SK-N-SH (cell line): Measurements from ENCODE around the gene CCNY. TPM values are rescaled to one million over a fixed set of nuclear protein-coding genes. Genes with fewer than 3 reads are reported as not detected.

Experiments used
- CTCF ChIA-PET: fragments of 300-600, 350-600 bp; formaldehyde crosslinking; extraction: SDS; loops from one replicate; lab custom pipeline; 2021; lab: Yijun Ruan, JAX
- POLR2A ChIA-PET: fragments of 350-600 bp; sonication (Branson Sonifier 250); formaldehyde crosslinking; extraction: SDS; loops from one replicate; lab custom pipeline; 2020; ENCODE audit warnings: antibody characterized with exemption, inconsistent platforms; lab: Yijun Ruan, JAX
- DNase-seq: peaks from one replicate; pipeline ENCODE4 v3.0.0; 2012
- H2AFZ ChIP-seq: fragments of 200-600 bp; sonication (generic); 2 replicates; pipeline ENCODE4 v1.8.1; 2016; ENCODE audit warnings: antibody characterized with exemption, mild to moderate bottlenecking, low read depth
- H3F3A ChIP-seq: fragments of 200-600 bp; sonication (generic); replicated peaks from 2 replicates; pipeline ENCODE3; 2016; ENCODE audit warnings: antibody characterized with exemption, mild to moderate bottlenecking; ENCODE audit not compliant: insufficient read depth
- H3K27ac ChIP-seq, 2 experiments: fragments of 200-500 bp in 1 of 2; fragments of 200-600 bp in 1 of 2; sonication (Bioruptor generic) in 1 of 2; sonication (generic), shearing (Covaris generic) in 1 of 2; 2 replicates each; pipeline versions ENCODE4 v1.5.1 to v1.6.1; 2014 to 2016; ENCODE audit warnings: low read depth in 2 of 2, inconsistent platforms in 1 of 2, low read length in 1 of 2, mild to moderate bottlenecking in 1 of 2, mixed read lengths in 1 of 2
- H3K27me3 ChIP-seq: fragments of 200-600 bp; sonication (generic), shearing (Covaris generic); 2 replicates; pipeline ENCODE4 v1.6.1; 2016; ENCODE audit warnings: mixed run types; ENCODE audit not compliant: insufficient read depth
- H3K36me3 ChIP-seq, 2 experiments: fragments of 200-500 bp in 1 of 2; fragments of 200-600 bp in 1 of 2; sonication (Bioruptor generic) in 1 of 2; sonication (generic) in 1 of 2; replicated peaks in 1 of 2; 2 replicates each; pipeline versions ENCODE3 to v1.5.1; 2014 to 2016; ENCODE audit warnings: low read length in 1 of 2, mild to moderate bottlenecking in 1 of 2; ENCODE audit not compliant: insufficient read depth in 2 of 2, control insufficient read depth in 1 of 2
- H3K4me1 ChIP-seq, 2 experiments: fragments of 200-500 bp in 1 of 2; fragments of 200-600 bp in 1 of 2; sonication (Bioruptor generic) in 1 of 2; sonication (generic), shearing (Covaris generic) in 1 of 2; 2 replicates each; pipeline versions ENCODE4 v1.5.1 to v1.6.1; 2014 to 2016; ENCODE audit warnings: low read depth in 1 of 2, low read length in 1 of 2, mixed run types in 1 of 2; ENCODE audit not compliant: insufficient read depth in 2 of 2, control insufficient read depth in 1 of 2
- H3K4me2 ChIP-seq: fragments of 200-600 bp; sonication (generic), shearing (Covaris generic); 2 replicates; pipeline ENCODE4 v1.6.1; 2017; ENCODE audit warnings: mixed run types
- H3K4me3 ChIP-seq, 2 experiments: fragments of 200-500 bp in 1 of 2; fragments of 200-600 bp in 1 of 2; sonication (Bioruptor generic) in 1 of 2; sonication (generic), shearing (Covaris generic) in 1 of 2; 2 replicates each; pipeline versions ENCODE4 v1.5.1 to v1.8.1; 2014 to 2016; ENCODE audit warnings: low read depth in 2 of 2, inconsistent platforms in 1 of 2, low read length in 1 of 2, mild to moderate bottlenecking in 1 of 2, mixed read lengths in 1 of 2, moderate library complexity in 1 of 2
- H3K79me2 ChIP-seq: fragments of 200-600 bp; sonication (generic); 2 replicates; pipeline ENCODE4 v1.8.1; 2017; ENCODE audit warnings: mild to moderate bottlenecking; ENCODE audit not compliant: insufficient read depth
- H3K9ac ChIP-seq: fragments of 200-600 bp; sonication (generic); 2 replicates; pipeline ENCODE4 v1.6.1; 2017; ENCODE audit warnings: mixed run types
- H3K9me2 ChIP-seq: fragments of 200-600 bp; sonication (generic); 2 replicates; pipeline ENCODE4 v1.6.1; 2017; ENCODE audit warnings: mixed run types
- H3K9me3 ChIP-seq: fragments of 200-600 bp; sonication (generic); 2 replicates; pipeline ENCODE4 v1.6.1; 2017; ENCODE audit warnings: mixed run types, mild to moderate bottlenecking, moderate library complexity
- H4K20me1 ChIP-seq: fragments of 200-600 bp; sonication (generic); 2 replicates; pipeline ENCODE4 v1.6.1; 2017; ENCODE audit warnings: mild to moderate bottlenecking, mixed run types; ENCODE audit not compliant: insufficient read depth
- CTCF ChIP-seq: fragments of 200-600 bp; sonication (generic); IDR thresholded peaks from 2 replicates; pipeline ENCODE4 v1.6.1; 2017; ENCODE audit warnings: antibody characterized with exemption, mild to moderate bottlenecking, moderate library complexity
- FOXJ3 ChIP-seq: sonication (generic); formaldehyde crosslinking; IDR thresholded peaks from 2 replicates; pipeline ENCODE4 v1.5.1; 2020; ENCODE audit warnings: mild to moderate bottlenecking, missing genetic modification reagents
- FOXM1 ChIP-seq: IDR thresholded peaks from 2 replicates; pipeline ENCODE4 v1.4.0; 2012; ENCODE audit warnings: low read depth, mild to moderate bottlenecking
- IRF3 ChIP-seq: fragments of 150-350 bp; IDR thresholded peaks from 2 replicates; pipeline ENCODE4 v1.6.1; 2016; ENCODE audit warnings: mild to moderate bottlenecking, low read depth, low read length
- POLR2AphosphoS5 ChIP-seq: IDR thresholded peaks from 2 replicates; pipeline ENCODE4 v1.6.1; 2012; ENCODE audit warnings: low read depth, low read length
- RCOR1 ChIP-seq: fragments of 150-350 bp; IDR thresholded peaks from 2 replicates; pipeline ENCODE4 v1.6.1; 2017; ENCODE audit warnings: antibody characterized with exemption, low read length
- RXRA ChIP-seq: IDR thresholded peaks from 2 replicates; pipeline ENCODE4 v1.4.0; 2012; ENCODE audit warnings: low read depth, mild to moderate bottlenecking, borderline replicate concordance
- SMC3 ChIP-seq: IDR thresholded peaks from 2 replicates; pipeline ENCODE4 v1.6.1; 2012; ENCODE audit warnings: low read depth, low read length, improper control_type of control experiment
- ZBTB33 ChIP-seq: IDR thresholded peaks from 2 replicates; pipeline ENCODE4 v1.4.0; 2012; ENCODE audit warnings: low read depth, borderline replicate concordance
- WGBS: methylation state at CpG from one replicate; pipeline ENCODE4 v1.1.6; 2017; ENCODE audit warnings: low lambda C conversion rate; 5-methylcytosine and 5-hydroxymethylcytosine counted together
- polyA plus RNA-seq, 3 experiments: library from polyadenylated mRNA; depleted of rRNA; stranded (reverse); fragments of >200 nt; gene quantifications; 2 replicates each; pipeline ENCODE4 v1.2.3, GENCODE V29; 2012
- TF ChIP-seq, protein P1 (sequence below): IDR thresholded peaks from 2 replicates; pipeline ENCODE4; 2012
- TF ChIP-seq, protein P2 (sequence below): fragments of 150-350 bp; IDR thresholded peaks from 2 replicates; pipeline ENCODE4 v1.6.1; 2017; ENCODE audit warnings: antibody characterized with exemption, low read length, low read depth, borderline replicate concordance
- TF ChIP-seq, protein P3 (sequence below): IDR thresholded peaks from 2 replicates; pipeline ENCODE4 v1.6.1; 2012; ENCODE audit warnings: mild to moderate bottlenecking, low read depth, low read length, moderate library complexity

CCNY gene
- polyA plus RNA-seq, 1 of the 3 experiments (the other 2 are of a cell fraction): 29.4 TPM

DNA sequence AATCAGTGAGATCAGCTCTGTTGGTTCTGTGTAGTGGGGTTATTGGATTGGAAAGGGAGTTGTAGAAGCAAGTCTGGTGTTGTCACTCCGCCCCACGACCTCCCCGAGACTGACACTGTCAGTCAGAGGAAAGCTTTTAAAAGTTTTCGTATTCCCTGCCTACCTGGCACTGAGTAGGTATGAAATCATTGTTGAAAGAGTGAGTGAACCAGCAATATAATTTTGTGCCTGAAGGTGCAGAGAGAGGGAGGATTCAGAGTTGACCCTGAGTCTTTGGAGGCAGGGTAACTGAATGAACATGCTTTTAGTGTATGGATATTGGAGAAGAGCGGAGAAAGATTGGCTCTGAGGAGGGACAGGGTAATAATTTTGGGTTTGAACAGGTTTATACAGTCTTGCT is 27.3 kb downstream of the CCNY start:
- H3F3A ChIP-seq: no peaks in the 10 kb centered on the region
- over 99% methylated on average over 5 of the region's 5 CpGs for WGBS
- H3K4me2 ChIP-seq: no peak overlapping the region
- TF ChIP-seq, protein P1, sequence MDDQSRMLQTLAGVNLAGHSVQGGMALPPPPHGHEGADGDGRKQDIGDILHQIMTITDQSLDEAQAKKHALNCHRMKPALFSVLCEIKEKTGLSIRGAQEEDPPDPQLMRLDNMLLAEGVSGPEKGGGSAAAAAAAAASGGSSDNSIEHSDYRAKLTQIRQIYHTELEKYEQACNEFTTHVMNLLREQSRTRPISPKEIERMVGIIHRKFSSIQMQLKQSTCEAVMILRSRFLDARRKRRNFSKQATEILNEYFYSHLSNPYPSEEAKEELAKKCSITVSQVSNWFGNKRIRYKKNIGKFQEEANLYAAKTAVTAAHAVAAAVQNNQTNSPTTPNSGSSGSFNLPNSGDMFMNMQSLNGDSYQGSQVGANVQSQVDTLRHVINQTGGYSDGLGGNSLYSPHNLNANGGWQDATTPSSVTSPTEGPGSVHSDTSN: no peak
- TF ChIP-seq RCOR1: no peak
- no peak for TF ChIP-seq RXRA
- no peak for TF ChIP-seq SMC3
- TF ChIP-seq CTCF: no peak
- TF ChIP-seq, protein P2, sequence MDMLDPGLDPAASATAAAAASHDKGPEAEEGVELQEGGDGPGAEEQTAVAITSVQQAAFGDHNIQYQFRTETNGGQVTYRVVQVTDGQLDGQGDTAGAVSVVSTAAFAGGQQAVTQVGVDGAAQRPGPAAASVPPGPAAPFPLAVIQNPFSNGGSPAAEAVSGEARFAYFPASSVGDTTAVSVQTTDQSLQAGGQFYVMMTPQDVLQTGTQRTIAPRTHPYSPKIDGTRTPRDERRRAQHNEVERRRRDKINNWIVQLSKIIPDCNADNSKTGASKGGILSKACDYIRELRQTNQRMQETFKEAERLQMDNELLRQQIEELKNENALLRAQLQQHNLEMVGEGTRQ: no peak
- TF ChIP-seq ZBTB33: no peak
- no peak for TF ChIP-seq IRF3
- TF ChIP-seq FOXM1: no peak
- no peak for TF ChIP-seq POLR2AphosphoS5
- no peak for TF ChIP-seq FOXJ3 (CRISPR knock-in tag)
- TF ChIP-seq, protein P3, sequence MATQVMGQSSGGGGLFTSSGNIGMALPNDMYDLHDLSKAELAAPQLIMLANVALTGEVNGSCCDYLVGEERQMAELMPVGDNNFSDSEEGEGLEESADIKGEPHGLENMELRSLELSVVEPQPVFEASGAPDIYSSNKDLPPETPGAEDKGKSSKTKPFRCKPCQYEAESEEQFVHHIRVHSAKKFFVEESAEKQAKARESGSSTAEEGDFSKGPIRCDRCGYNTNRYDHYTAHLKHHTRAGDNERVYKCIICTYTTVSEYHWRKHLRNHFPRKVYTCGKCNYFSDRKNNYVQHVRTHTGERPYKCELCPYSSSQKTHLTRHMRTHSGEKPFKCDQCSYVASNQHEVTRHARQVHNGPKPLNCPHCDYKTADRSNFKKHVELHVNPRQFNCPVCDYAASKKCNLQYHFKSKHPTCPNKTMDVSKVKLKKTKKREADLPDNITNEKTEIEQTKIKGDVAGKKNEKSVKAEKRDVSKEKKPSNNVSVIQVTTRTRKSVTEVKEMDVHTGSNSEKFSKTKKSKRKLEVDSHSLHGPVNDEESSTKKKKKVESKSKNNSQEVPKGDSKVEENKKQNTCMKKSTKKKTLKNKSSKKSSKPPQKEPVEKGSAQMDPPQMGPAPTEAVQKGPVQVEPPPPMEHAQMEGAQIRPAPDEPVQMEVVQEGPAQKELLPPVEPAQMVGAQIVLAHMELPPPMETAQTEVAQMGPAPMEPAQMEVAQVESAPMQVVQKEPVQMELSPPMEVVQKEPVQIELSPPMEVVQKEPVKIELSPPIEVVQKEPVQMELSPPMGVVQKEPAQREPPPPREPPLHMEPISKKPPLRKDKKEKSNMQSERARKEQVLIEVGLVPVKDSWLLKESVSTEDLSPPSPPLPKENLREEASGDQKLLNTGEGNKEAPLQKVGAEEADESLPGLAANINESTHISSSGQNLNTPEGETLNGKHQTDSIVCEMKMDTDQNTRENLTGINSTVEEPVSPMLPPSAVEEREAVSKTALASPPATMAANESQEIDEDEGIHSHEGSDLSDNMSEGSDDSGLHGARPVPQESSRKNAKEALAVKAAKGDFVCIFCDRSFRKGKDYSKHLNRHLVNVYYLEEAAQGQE: no peak
- H3K9me3 ChIP-seq: no peaks in the 10 kb centered on the region
- peaks cover 96% of the 10 kb centered on the region for H3K79me2 ChIP-seq
- POLR2A ChIA-PET: no interaction called here
- DNase-seq: no peak
- no peak overlapping the region for H3K27ac ChIP-seq
- no peaks in the 10 kb centered on the region for H3K27me3 ChIP-seq
- H3K9ac ChIP-seq: no peak overlapping the region
- no peak overlapping the region for H2AFZ ChIP-seq
- no peaks in the 10 kb centered on the region for H3K9me2 ChIP-seq
- peaks cover 0 to 4% of the 10 kb centered on the region in 2 experiments for H3K36me3 ChIP-seq
- H3K4me3 ChIP-seq: no peak overlapping the region
- CTCF ChIA-PET: no interaction called here
- peaks cover 89% of the 10 kb centered on the region for H4K20me1 ChIP-seq
- H3K4me1 ChIP-seq: peaks cover 0 to 14% of the 10 kb centered on the region in 2 experiments; a peak in 2 of 4 replicates
